Coronary artery (tissue), 2 donors: ENCODE data around the gene TPPP2.

Source experiments
- DNase-seq: peaks from one replicate; pipeline ENCODE4 v3.0.0-alpha.2; 2017; ENCODE audit warnings: low spot score
- H3K27ac ChIP-seq, 2 donors: fragments of 200-600 bp; sonication (generic); one replicate each; pipeline ENCODE4 v1.5.1; 2016 to 2019
- H3K4me3 ChIP-seq: fragments of 200-600 bp; sonication (generic); 2 replicates; pipeline ENCODE4 v1.5.1; 2016; ENCODE audit warnings: mild to moderate bottlenecking, moderate library complexity
- CTCF ChIP-seq: fragments of 200-600 bp; sonication (generic); IDR thresholded peaks from one replicate; pipeline ENCODE4 v1.5.1; 2019; ENCODE audit warnings: antibody characterized with exemption

Gene TPPP2

GRCh38 chr14:21022686-21023085 is 7.3 kb upstream of the TPPP2 start:
- peak; percentile 45 for DNase-seq
- H3K27ac ChIP-seq, result peak overlapping the region in 1 of 2 donors; percentile 94

DNA sequence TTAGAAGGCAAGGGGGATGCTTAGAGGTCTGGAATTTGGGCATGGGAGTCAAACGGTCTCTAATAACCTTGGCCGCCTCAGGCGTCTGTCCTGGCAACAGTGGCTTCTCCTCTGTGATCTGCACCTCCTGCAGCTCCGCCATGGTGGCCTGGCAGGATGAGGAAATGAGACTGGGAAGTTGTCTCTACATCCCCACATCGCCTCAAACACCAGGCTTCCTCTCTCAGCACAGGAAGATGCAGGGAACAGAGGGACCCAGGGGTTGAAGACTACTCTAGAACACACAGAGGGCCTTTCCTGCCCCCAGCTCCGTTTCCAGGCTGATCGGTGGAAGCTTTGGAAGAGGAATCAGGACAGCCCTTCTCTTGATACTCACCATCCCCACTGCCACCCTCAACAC is 6.8 kb upstream of the TPPP2 start:
- TF ChIP-seq CTCF, result no peak
- peak overlapping the region; percentile 94 for H3K27ac ChIP-seq
- H3K4me3 ChIP-seq, result peak overlapping the region; percentile 88
- DNase-seq, result peak; percentile 56

More at GRCh38 chr14:21022686-21023085, 7.3 kb upstream of the TPPP2 start:
- peak overlapping the region; percentile 88 for H3K4me3 ChIP-seq
- no peak for TF ChIP-seq CTCF

DNA sequence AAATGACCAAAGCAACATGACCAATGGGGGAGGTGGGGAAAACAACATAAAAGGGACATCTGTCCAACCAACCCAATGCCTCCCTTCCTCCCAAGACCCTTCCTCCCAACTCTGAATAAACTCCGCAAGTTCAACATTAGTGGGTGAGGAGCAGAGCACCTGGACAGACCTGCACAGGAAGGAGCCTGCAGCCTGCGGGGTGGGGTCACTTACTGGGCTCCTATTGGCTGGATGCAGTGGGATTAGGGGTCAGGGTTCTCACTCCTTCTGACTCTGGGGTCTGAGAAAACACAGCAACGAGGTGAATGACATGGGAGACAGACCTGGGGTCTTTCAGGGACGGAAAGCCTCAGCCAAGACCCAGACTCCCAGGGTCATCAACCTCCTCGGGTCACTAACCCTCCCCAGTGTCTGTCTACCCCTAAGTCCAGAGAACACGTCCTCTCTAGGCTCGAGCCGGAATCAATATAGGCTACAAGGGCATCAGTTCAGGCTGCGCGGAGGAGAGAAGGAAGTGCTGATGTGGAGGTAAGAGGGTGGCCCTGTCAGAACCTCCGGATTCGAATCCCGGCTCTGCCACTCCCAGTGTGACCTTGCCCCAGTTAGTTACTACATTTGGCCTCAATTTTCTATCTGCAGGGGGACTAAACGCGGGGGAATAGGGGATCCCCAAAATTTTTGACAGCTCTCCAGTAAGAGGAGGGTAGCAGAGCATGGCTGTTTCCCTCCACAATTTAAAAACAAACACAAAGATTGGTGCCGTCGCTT is 6.0 kb upstream of the TPPP2 start:
- TF ChIP-seq CTCF, result no peak
- H3K27ac ChIP-seq, result peak overlapping the region; percentile 94
- peak; percentile 71 for DNase-seq

DNA sequence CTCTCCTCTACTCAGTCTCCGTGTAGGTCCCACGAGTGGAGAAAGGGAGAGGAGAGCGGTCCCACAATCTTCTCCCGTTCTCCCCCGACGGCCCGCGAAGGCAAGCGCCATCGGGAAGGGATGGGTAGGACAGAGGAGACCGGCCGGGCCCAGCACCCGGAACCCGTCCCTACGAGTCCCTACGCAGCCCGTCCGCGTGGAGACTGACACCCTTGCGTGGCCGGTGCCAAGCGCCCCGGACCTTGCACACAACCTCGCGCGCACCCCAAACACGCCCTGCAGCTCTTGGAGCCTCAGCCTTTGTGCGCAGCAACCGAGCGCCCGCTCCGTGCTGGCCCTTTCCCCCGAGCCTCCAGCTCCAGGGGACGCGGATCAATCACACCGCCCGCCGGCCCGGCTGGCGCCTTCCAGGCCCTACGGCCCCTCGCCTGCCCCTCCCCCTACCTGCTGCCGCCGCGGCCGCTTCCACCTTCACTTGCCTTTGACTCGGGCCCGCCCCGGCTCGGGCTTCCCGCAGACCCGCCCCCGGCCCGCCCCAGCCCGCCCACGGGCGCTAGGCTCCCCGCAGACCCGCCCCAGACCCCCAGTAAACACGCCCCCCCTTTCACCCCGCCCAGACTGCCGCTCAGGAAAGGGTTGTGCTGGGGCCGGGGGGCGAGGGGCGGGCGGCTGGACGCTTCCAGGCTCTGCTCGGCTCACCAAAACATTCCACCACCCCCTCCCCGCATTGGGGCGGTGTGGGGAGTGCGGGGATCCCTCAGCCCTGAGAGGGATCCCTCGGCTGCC is 5.2 kb upstream of the TPPP2 start, which contains the start of gene NDRG2:
Gene NDRG2, minus strand, starts transcription at position 477 of the 786 bp plus-strand sequence. CDS start 1,746 bp downstream, outside the sequence.
- H3K4me3 ChIP-seq, result peak within 1 kb of the TSS; percentile 88
- peak within 1 kb of the TSS; percentile 94 for H3K27ac ChIP-seq
- peak; percentile 84 for DNase-seq
- TF ChIP-seq CTCF, result no peak

More for the DNA sequence above, 6.0 kb upstream of the TPPP2 start:
- H3K4me3 ChIP-seq, result peak overlapping the region; percentile 88

GRCh38 chr14:21025371-21026273 is 4.4 kb upstream of the TPPP2 start:
- peak; percentile 84 for DNase-seq
- no peak for TF ChIP-seq CTCF
- Histone ChIP-seq H3K4me3 (peak overlapping the region; percentile 88), H3K27ac (peak overlapping the region; percentile 94)

- Histone ChIP-seq H3K27ac (peak overlapping the region; percentile 94), H3K4me3 (peak overlapping the region; percentile 88)
- TF ChIP-seq CTCF, result no peak
- peak; percentile 74 for DNase-seq
These were observed 3.6 kb upstream of the TPPP2 start for GRCh38 chr14:21026274-21026987.
